HG03108 (cell line): ENCODE results near the gene MANF.

ENCODE experiments used
- ATAC-seq: cut with Tn5 transposase; IDR thresholded peaks from one replicate; pipeline ENCODE4 v1.9.1; 2021; ENCODE audit warnings: moderate library complexity; ENCODE audit not compliant: unreplicated experiment

MANF gene

GRCh38 chr3:51429138-51429537 is 44.0 kb downstream of the MANF start:
- ATAC-seq = no peak

- ATAC-seq = no peak
Measured at GRCh38 chr3:51434110-51434509, 49.0 kb downstream of the MANF start.

GRCh38 chr3:51434746-51435327 is 49.7 kb downstream of the MANF start:
- no peak for ATAC-seq

- ATAC-seq = no peak
Measured at GRCh38 chr3:51436998-51437639, 52.0 kb downstream of the MANF start.
